Astrocyte (in vitro differentiated cells and primary cell): ENCODE data around the gene TMPRSS12.

Source experiments
- EZH2 ChIP-seq: IDR thresholded peaks from 2 replicates; pipeline ENCODE4 v1.6.1; 2012; ENCODE audit warnings: mild to moderate bottlenecking, low read length, inconsistent platforms; ENCODE audit not compliant: insufficient read depth
- TF ChIP-seq, protein P1 (sequence below): IDR thresholded peaks from 2 replicates; pipeline ENCODE4 v1.5.1; 2011; ENCODE audit warnings: low read depth, mild to moderate bottlenecking, inconsistent platforms, low read length, moderate library complexity; ENCODE audit not compliant: insufficient read depth

DNA sequence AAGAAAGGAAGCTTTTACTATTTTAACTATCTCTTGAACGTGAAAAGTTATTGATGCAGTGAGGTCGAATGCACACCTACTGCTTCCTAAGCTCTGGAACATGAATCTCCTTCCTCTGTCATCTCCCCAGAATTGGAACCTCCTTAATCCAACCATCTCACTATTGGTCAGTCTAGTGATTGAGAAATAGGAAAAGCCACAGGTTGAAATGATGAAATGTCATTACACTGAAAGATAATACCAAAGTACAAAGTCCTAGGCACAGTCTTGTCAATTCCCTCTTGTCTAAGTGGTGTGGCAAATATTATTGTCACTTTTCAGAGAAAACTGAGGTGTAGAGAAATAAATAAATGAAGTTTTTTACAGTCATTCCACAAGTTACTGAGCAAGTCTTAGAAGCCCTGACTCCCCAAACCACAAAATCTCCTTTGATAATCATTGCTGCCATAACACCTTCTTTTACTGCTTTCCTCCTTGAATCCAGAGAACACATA lies 90.1 kb downstream of the TMPRSS12 start:
- no peak for TF ChIP-seq EZH2
- TF ChIP-seq, protein P1, sequence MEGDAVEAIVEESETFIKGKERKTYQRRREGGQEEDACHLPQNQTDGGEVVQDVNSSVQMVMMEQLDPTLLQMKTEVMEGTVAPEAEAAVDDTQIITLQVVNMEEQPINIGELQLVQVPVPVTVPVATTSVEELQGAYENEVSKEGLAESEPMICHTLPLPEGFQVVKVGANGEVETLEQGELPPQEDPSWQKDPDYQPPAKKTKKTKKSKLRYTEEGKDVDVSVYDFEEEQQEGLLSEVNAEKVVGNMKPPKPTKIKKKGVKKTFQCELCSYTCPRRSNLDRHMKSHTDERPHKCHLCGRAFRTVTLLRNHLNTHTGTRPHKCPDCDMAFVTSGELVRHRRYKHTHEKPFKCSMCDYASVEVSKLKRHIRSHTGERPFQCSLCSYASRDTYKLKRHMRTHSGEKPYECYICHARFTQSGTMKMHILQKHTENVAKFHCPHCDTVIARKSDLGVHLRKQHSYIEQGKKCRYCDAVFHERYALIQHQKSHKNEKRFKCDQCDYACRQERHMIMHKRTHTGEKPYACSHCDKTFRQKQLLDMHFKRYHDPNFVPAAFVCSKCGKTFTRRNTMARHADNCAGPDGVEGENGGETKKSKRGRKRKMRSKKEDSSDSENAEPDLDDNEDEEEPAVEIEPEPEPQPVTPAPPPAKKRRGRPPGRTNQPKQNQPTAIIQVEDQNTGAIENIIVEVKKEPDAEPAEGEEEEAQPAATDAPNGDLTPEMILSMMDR, result no peak
